Right lobe of liver (tissue), 6 donors: ENCODE results near the gene ANKRD44. TPM values are rescaled to one million over a fixed set of nuclear protein-coding genes. Genes with fewer than 3 reads are reported as not detected.

ENCODE experiments used
- ATAC-seq, 4 donors: fragments of 200-7000 bp; cut with Tn5 transposase; one replicate each; pipeline ENCODE4 v1.9.1; 2020; ENCODE audit warnings: mild to moderate bottlenecking in 4 of 4, moderate library complexity in 4 of 4
- DNase-seq, 3 donors: peaks; one replicate each; pipeline ENCODE4 v3.0.0-alpha.2; 2020
- H3K27ac ChIP-seq, 3 donors: fragments of 200-600 bp; one replicate each; pipeline ENCODE4 v1.8.0; 2022
- H3K27me3 ChIP-seq, 2 donors: fragments of 200-600 bp; one replicate each; pipeline ENCODE4 v1.8.0; 2022
- H3K36me3 ChIP-seq, 4 donors: fragments of 200-600 bp; sonication (generic) in 1 of 4; one replicate each; pipeline versions ENCODE4 v1.5.1 to v1.8.0; 2017 to 2022; ENCODE audit warnings: control low read depth in 1 of 4
- H3K4me1 ChIP-seq, 4 donors: fragments of 200-600 bp; sonication (generic) in 1 of 4; one replicate each; pipeline versions ENCODE4 v1.5.1 to v1.8.0; 2017 to 2022; ENCODE audit warnings: control low read depth in 1 of 4
- H3K4me3 ChIP-seq, 3 donors: fragments of 200-600 bp; one replicate each; pipeline ENCODE4 v1.8.0; 2022
- H3K9me3 ChIP-seq, 4 donors: fragments of 200-600 bp; sonication (generic) in 1 of 4; one replicate each; pipeline versions ENCODE4 v1.5.1 to v1.8.0; 2017 to 2022; ENCODE audit warnings: control low read depth in 1 of 4
- POLR2A ChIP-seq: fragments of 450-650 bp; IDR thresholded peaks from one replicate; pipeline ENCODE4 v1.6.1; 2017; ENCODE audit warnings: antibody characterized with exemption, mild to moderate bottlenecking
- WGBS: methylation state at CpG from one replicate; pipeline ENCODE4 v1.1.6; 2018; ENCODE audit warnings: low coverage, low lambda C conversion rate; ENCODE audit not compliant: insufficient coverage; ENCODE audit errors: missing lambda C conversion rate; 5-methylcytosine and 5-hydroxymethylcytosine counted together
- intact Hi-C, 2 donors: fragments of 100-400 bp; cut with DNase I; formaldehyde crosslinking; loops; one replicate each; pipeline versions ENCODE4 v1.11.2 to v1.14.1; 2022
- total RNA-seq, 6 experiments: library from RNA; depleted of rRNA in 2 of 6; stranded (reverse); fragments of >200 nt in 2 of 6; fragmentation: NEBNext Ultra II Directional in 3 of 6; extraction: Animal tissue kit (Norgen Biotek cat#: 25700) in 3 of 6; gene quantifications; one replicate each; pipeline versions ENCODE4 v1.1.0 to v1.2.4, GENCODE V29; 2016 to 2023
- TF ChIP-seq, protein P1 (sequence below), 4 donors: fragments of 200-600 bp in 3 of 4; fragments of 450-650 bp in 1 of 4; IDR thresholded peaks; one replicate each; pipeline versions ENCODE4 v1.5.1 to v1.8.0; 2016 to 2022; ENCODE audit warnings: antibody characterized with exemption in 4 of 4, mild to moderate bottlenecking in 2 of 4
- donor health status: DM: no; HTN: yes; CAD: no.
- donor health status: DM: no; HTN: no; CAD: no.
- donor health status: DM: no; HTN: no; CAD: no.
- donor health status: DM: no; HTN: yes; CAD: no.
- donor health status: DM: no; HTN: yes; CAD: no.

Gene ANKRD44
- total RNA-seq, 6 experiments from 2014 or later: 7.9 to 19.5 (median 13.3) TPM

DNA sequence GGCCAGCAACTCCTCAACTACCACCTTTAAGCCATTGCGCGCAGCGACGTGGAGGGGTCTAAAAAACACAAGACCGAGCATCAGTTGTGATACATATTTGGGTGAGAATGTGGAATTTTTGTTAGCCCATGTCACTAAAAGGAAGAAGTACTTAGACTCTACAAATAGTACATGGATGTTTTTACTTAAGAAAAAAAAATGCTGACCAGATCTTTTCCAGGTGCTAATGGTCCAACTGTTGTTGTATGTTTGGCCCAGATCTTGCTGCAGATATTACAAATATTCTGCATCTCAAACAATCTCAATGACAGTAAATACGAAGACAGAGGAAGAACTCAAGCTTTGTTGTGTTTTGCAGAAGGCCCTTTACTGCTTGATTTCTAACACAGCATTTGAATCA is 317.0 kb downstream of the ANKRD44 start:
- Histone ChIP-seq H3K27ac (no peak overlapping the region), H3K36me3 (peaks cover 0 to 18% (median 0%) of the 10 kb centered on the region in 4 donors), H3K27me3 (no peaks in the 10 kb centered on the region), H3K4me3 (no peak overlapping the region), H3K4me1 (no peaks in the 10 kb centered on the region), H3K9me3 (no peaks in the 10 kb centered on the region)
- ATAC-seq (no peak), DNase-seq (no peak)
- 93% methylated on average over 6 of the region's 6 CpGs for whole genome bisulfite sequencing
- TF ChIP-seq, protein P1, sequence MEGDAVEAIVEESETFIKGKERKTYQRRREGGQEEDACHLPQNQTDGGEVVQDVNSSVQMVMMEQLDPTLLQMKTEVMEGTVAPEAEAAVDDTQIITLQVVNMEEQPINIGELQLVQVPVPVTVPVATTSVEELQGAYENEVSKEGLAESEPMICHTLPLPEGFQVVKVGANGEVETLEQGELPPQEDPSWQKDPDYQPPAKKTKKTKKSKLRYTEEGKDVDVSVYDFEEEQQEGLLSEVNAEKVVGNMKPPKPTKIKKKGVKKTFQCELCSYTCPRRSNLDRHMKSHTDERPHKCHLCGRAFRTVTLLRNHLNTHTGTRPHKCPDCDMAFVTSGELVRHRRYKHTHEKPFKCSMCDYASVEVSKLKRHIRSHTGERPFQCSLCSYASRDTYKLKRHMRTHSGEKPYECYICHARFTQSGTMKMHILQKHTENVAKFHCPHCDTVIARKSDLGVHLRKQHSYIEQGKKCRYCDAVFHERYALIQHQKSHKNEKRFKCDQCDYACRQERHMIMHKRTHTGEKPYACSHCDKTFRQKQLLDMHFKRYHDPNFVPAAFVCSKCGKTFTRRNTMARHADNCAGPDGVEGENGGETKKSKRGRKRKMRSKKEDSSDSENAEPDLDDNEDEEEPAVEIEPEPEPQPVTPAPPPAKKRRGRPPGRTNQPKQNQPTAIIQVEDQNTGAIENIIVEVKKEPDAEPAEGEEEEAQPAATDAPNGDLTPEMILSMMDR (IDR thresholded peaks at IDR 0.05): no peak
- TF ChIP-seq POLR2A: no peak
- intact Hi-C loops: no loop called here

GRCh38 chr2:196992466-196992865 is 318.1 kb downstream of the ANKRD44 start:
- no peaks in the 10 kb centered on the region for H3K4me1 ChIP-seq
- no peaks in the 10 kb centered on the region for H3K27me3 ChIP-seq
- DNase-seq (no peak), ATAC-seq (no peak)
- no peak overlapping the region for H3K27ac ChIP-seq
- 73% methylated on average over 1 of the region's 1 CpG for WGBS
- intact Hi-C loops: no loop called here
- no peak overlapping the region for H3K4me3 ChIP-seq
- no peak for TF ChIP-seq POLR2A
- TF ChIP-seq, protein P1 (IDR thresholded peaks at IDR 0.05): no peak
- H3K36me3 ChIP-seq: peaks cover 0 to 9% (median 0%) of the 10 kb centered on the region in 4 donors
- no peaks in the 10 kb centered on the region for H3K9me3 ChIP-seq

GRCh38 chr2:196990788-196991461 is 319.7 kb downstream of the ANKRD44 start:
- Histone ChIP-seq H3K27ac (no peak overlapping the region), H3K27me3 (no peaks in the 10 kb centered on the region), H3K4me1 (no peaks in the 10 kb centered on the region), H3K4me3 (no peak overlapping the region), H3K9me3 (no peaks in the 10 kb centered on the region), H3K36me3 (peaks cover 0 to 9% (median 0%) of the 10 kb centered on the region in 4 donors)
- no peak for DNase-seq
- TF ChIP-seq, protein P1 (IDR thresholded peaks at IDR 0.05): no peak
- TF ChIP-seq POLR2A: no peak
- no peak for ATAC-seq
- intact Hi-C loops: no loop called here
- WGBS: 85% methylated on average over 9 of the region's 10 CpGs

DNA sequence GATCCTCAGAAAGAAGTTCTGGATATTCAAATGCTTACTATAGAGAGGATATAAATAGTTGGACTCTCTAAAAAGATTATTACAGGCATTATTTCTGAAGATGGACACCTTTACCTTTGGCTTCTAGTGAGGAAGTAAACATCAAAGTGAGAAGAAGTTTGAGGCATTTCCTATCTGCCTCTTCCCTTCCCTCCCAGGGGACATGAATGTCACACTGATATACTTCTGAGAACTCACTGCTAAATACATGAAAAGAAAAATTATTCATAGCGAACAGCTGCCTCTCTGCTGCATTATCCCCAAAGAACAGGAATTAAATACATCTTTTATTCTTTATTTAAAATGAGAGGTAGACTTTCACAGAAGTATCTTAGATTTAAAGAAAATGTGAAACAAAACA is 320.5 kb downstream of the ANKRD44 start:
- no peak overlapping the region for H3K27ac ChIP-seq
- H3K4me3 ChIP-seq: no peak overlapping the region
- H3K36me3 ChIP-seq: peaks cover 0 to 9% (median 0%) of the 10 kb centered on the region in 4 donors
- intact Hi-C loops: no loop called here
- no peak for DNase-seq
- WGBS: 75% methylated on average over 1 of the region's 1 CpG
- no peaks in the 10 kb centered on the region for H3K4me1 ChIP-seq
- no peak for ATAC-seq
- no peaks in the 10 kb centered on the region for H3K9me3 ChIP-seq
- TF ChIP-seq, protein P1 (IDR thresholded peaks at IDR 0.05): no peak
- TF ChIP-seq POLR2A: no peak
- no peaks in the 10 kb centered on the region for H3K27me3 ChIP-seq
